NB4 (cell line): ENCODE measurements around the gene NFE2L2.
A peak's percentile ranks its signal among the peaks of the same experiment; 100 is the strongest.

ENCODE experiments used
- DNase-seq: peaks from one replicate; pipeline ENCODE4 v3.0.0; 2010; ENCODE audit warnings: low read depth
- H3K4me3 ChIP-seq: one replicate; pipeline ENCODE4 v1.5.1; 2011; ENCODE audit warnings: mild to moderate bottlenecking, low read depth, low read length, moderate library complexity
- CTCF ChIP-seq: IDR thresholded peaks from one replicate; pipeline ENCODE4 v1.5.1; 2012; ENCODE audit warnings: low read depth, low read length
- MAX ChIP-seq: IDR thresholded peaks from 2 replicates; pipeline ENCODE4 v1.6.1; 2011; ENCODE audit warnings: low read depth, low read length
- MYC ChIP-seq: IDR thresholded peaks from 2 replicates; pipeline ENCODE4 v1.6.1; 2011; ENCODE audit warnings: low read depth, low read length
- POLR2A ChIP-seq: IDR thresholded peaks from 2 replicates; pipeline ENCODE4 v1.6.1; 2011; ENCODE audit warnings: mild to moderate bottlenecking; ENCODE audit not compliant: insufficient read length; ENCODE audit errors: extremely low read depth

The NFE2L2 gene

GRCh38 chr2:177282787-177283572, 18.5 kb upstream of the NFE2L2 start:
- DNase-seq, result no peak
- TF ChIP-seq MYC, result no peak
- TF ChIP-seq CTCF, result no peak
- TF ChIP-seq POLR2A, result no peak
- TF ChIP-seq MAX, result no peak

GRCh38 chr2:177282181-177282641, 17.7 kb upstream of the NFE2L2 start:
- no peak overlapping the region for H3K4me3 ChIP-seq
- DNase-seq, result no peak
- TF ChIP-seq MAX, result no peak
- no peak for TF ChIP-seq CTCF
- TF ChIP-seq MYC, result no peak
- TF ChIP-seq POLR2A, result no peak

More at GRCh38 chr2:177282787-177283572, 18.5 kb upstream of the NFE2L2 start:
- H3K4me3 ChIP-seq, result no peak overlapping the region

GRCh38 chr2:177281400-177282180, 17.1 kb upstream of the NFE2L2 start:
- H3K4me3 ChIP-seq, result no peak overlapping the region
- TF ChIP-seq MYC, result peak; percentile 58
- TF ChIP-seq POLR2A, result no peak
- TF ChIP-seq MAX, result peak; percentile 82
- no peak for TF ChIP-seq CTCF
- DNase-seq, result peak; percentile 63

- H3K4me3 ChIP-seq, result no peak overlapping the region
- TF ChIP-seq MYC (no peak), CTCF (no peak), MAX (no peak), POLR2A (no peak)
- no peak for DNase-seq
Observed at GRCh38 chr2:177279847-177280246, 15.3 kb upstream of the NFE2L2 start.

GRCh38 chr2:177275743-177276055, 11.2 kb upstream of the NFE2L2 start:
- no peak overlapping the region for H3K4me3 ChIP-seq
- DNase-seq, result no peak
- TF ChIP-seq CTCF (no peak), MYC (no peak), POLR2A (no peak), MAX (no peak)
